GM18499 (cell line): Measurements from ENCODE around the gene EMC9.

Experiments used
- ATAC-seq: cut with Tn5 transposase; IDR thresholded peaks from one replicate; pipeline ENCODE4 v1.9.1; 2021; ENCODE audit warnings: moderate number of reproducible peaks; ENCODE audit not compliant: insufficient read depth, unreplicated experiment

EMC9 gene

DNA sequence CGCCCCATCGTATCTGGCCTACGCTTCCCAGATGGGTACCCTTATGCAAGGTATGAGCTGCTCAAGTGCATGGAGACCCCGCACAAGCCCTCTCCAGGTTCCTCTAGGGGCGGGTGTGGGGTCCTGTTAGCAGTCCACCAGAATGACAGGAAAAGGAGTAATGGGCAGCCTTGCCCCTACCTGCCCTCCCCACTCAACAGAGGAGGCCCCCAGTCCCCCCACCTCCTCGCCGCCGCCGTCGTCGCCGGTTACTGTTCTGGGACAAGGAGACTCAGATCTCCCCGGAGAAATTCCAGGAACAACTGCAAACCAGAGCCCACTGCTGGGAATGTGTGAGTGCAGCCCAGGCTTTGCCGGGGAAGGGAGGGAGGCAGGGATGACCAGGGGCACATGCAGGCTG, 36.5 kb upstream of the EMC9 start:
- no peak for ATAC-seq

DNA sequence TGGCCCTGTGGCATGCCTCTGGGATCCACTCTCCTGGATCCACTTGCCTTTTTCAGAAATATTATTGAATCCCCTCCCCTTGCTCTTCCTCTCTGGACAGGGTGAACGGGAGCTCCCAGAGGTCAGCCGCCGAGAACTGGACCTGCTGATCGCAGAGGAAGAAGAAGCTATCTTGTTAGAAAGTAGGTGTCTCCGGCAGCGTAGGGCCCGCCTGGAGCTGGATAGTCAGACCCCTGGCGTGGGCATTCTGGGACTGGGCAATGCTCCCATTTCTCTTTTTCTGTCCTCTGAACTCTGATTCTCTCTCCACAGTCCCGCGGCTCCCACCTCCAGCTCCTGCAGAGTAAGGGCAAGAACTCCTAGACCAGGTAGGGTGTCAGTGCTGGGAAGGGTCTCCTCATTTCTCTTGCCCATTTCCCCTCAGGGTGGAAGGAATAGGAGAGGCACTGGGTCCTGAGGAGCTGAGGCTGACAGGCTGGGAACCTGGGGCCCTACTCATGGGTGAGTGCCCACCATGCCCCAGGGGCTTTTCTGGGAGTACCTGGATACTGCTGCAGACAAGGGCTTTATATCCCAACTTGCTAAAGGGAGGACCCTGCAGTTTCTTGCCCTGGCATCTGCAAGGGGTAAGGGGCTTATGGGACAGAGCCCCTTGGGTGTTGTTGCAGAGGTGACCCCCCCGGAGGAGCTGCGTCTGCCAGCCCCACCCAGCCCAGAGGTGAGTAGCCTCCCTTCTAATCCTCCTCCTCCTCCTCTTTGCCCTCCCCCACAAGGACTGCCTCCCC, 35.8 kb upstream of the EMC9 start:
- no peak for ATAC-seq

DNA sequence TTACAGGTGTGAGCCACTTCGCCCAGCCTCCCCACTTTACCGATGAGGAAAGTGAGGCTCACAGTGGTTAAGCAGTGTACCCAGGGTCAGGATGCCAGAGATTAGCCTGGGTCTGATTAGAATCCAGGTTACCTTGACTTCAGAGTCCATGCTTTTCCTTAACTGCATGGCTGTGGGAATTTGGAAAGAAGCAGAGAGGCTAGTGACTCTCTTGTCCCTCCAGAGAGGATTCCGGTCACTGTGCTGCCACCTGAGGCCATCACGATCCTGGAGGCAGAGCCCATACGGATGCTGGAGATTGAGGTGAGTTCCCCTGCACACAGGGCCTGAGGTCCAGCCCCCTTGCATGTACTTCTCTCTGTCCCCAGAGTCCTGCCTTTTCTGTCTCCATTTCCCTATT, 35.2 kb upstream of the EMC9 start:
- ATAC-seq: no peak

- no peak for ATAC-seq
These were observed 31.5 kb upstream of the EMC9 start for GRCh38 chr14:24172871-24173281.

- peak; percentile 3 for ATAC-seq
These were observed 31.0 kb upstream of the EMC9 start for GRCh38 chr14:24172261-24172860.

DNA sequence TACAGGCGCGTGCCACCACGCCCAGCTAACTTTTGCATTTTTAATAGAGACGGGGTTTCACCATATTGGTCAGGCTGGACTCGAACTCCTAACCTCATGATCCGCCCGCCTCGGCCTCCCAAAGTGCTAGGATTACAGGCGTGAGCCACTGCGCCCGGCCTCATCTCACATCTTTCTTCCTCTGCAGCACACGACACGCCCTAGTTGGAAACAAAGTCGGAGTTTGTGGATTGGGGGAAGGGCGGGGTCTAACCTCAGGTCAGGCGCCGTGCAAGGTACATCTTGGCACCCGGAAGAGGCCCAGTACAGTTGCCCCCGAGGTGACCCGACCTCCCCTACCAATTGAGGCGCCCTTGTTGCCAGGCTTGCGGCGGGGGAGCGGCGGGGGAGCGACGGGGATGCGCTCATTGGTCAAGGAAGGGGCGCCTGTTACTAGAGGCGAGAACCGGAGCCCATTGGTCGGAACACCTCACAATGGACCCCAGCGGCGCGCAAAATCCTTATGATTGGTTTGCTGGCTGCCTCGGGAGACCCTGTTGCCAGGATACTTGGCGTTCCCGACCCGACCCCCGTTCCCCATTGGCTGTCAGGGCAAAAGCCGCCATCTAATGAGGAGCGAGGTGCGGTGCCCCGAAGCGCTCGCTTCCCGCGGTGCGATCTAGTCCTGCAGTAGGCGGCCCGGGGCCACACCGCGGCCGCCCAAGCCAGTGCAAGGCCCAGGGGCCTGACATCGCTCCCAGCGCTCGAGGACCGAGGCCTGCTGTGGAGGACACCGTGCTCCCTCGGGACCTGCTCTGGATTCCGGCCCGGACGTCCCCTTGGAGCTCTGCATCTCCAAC, 30.2 kb upstream of the EMC9 start, which contains the start of gene REC8:
Gene REC8, plus strand, starts transcription at position 659 of the 839 bp plus-strand sequence. CDS start 473 bp downstream, outside the sequence.
- peak; percentile 78 for ATAC-seq

DNA sequence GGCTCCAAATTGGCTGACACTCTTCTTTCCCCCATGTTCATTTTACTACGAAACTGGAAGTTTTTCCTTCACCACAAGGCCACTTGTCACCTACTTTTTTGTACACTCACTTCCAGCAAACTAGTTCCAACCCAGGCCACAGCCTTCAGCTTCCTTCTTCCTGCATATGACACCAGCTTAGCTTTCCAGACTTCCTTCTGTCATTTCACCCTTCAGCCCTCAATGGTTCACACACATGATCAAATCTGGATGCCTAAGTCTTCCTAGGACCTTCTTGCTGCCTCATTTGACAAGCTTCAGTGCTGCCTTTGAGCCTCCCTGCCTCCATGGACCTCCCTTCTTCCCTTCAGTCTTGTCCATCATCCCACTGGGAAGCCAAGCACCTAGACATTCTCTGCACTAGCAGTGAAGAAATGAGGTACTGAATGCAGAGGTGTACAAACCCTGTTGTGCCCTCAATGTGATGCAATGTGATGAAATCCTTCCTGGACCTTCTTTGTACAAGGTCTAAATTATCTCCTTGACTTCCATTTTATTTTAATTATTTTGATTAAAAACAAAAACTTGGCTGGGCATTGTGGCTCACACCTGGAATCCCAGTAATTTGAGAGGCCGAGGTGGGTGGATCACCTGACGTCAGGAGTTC, 26.2 kb upstream of the EMC9 start:
- ATAC-seq: no peak

DNA sequence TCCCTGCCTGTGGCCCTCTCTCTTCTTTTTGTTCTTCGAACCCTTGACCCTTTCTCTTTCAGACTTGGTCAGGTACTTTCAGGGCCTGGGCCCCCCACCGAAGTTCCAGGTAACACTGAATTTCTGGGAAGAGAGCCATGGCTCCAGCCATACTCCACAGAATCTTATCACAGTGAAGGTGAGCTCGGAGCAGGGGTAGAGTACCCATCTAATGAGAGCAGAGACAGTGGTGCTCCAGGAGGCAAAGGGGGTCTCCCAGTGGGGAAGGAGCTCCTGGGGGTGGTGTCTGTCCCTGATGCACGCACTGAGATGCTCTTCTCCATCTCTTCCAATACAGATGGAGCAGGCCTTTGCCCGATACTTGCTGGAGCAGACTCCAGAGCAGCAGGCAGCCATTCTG, 24.4 kb upstream of the EMC9 start:
- no peak for ATAC-seq

DNA sequence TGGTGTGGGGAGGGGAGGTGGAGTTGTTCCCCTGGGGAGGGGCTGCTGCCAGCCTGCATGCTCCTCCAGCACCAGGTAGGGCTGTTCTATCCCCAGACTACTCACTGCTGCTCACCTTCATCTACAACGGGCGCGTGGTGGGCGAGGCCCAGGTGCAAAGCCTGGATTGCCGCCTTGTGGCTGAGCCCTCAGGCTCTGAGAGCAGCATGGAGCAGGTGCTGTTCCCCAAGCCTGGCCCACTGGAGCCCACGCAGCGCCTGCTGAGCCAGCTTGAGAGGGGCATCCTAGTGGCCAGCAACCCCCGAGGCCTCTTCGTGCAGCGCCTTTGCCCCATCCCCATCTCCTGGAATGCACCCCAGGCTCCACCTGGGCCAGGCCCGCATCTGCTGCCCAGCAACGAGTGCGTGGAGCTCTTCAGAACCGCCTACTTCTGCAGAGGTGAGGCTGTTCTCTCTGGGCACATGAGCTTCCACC, 23.2 kb upstream of the EMC9 start:
- ATAC-seq: no peak

DNA sequence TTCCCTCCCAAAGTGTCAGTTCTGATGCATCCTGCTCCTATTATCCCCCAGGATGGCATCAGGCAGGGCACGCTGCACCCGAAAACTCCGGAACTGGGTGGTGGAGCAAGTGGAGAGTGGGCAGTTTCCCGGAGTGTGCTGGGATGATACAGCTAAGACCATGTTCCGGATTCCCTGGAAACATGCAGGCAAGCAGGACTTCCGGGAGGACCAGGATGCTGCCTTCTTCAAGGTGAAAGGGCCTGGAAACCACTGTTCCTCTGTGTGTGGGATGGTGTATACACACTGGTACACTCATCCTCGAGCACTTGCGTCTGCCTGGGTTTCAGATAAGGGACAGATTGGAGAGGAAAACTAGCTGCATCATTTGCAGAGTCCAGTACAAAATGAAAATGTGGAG, 20.7 kb upstream of the EMC9 start:
- ATAC-seq: no peak

- ATAC-seq: peak; percentile 67
These were observed 19.7 kb upstream of the EMC9 start, which contains the start of gene IRF9 for GRCh38 chr14:24160850-24161804. Gene IRF9 (plus strand): TSS chr14:24161265. CDS start chr14:24162145, 880 bp downstream.

DNA sequence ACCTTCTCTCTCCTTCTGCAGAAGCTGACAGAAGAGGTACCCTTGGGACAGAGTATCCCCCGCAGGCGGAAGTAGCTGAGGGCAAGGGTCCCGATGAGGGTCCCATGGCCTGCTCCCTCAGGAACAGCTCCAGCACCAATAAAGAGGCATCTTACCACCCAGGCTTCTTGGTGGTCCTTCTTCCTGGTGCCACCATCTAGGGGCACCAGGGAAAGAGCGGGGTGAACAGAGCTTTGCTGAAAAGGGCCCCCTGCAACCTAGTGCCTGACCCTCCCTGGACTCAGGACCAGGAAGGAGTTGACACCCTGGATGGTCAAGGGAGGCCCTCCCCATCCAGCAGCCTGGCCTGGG, 19.1 kb upstream of the EMC9 start:
- ATAC-seq: no peak

- ATAC-seq: no peak
These were observed 18.5 kb upstream of the EMC9 start for GRCh38 chr14:24159777-24160498.

GRCh38 chr14:24157331-24157730, 15.9 kb upstream of the EMC9 start:
- ATAC-seq: no peak

DNA sequence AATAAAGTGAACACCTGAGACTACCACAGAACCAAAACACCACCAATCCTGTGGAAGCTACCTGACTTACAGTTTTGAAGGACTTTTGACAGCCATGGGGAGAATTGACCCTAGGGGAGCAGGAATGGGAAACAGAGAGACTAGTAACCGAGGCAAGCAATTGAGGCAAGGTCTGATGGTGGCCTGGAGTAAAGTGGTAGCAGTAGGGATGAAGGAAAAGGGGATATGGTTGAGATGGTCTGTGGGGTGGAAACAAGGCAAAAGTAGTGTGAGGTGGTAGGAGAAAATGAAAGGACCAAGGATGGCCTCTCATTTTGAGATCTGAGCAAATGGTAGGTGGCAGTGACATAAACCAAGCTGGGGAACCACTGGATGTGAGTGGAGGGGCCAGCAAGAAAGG, 15.4 kb upstream of the EMC9 start:
- ATAC-seq: no peak

DNA sequence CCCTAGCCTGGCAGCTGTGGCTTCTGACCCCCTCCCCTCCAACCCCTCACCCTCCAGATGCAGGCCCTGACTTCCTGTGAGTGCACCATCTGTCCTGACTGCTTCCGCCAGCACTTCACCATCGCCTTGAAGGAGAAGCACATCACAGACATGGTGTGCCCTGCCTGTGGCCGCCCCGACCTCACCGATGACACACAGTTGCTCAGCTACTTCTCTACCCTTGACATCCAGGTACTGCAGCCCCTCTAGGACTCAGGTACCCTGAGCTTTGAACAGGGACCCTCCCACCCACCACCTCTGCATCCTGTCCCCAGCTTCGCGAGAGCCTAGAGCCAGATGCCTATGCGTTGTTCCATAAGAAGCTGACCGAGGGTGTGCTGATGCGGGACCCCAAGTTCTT, 13.7 kb upstream of the EMC9 start:
- no peak for ATAC-seq

DNA sequence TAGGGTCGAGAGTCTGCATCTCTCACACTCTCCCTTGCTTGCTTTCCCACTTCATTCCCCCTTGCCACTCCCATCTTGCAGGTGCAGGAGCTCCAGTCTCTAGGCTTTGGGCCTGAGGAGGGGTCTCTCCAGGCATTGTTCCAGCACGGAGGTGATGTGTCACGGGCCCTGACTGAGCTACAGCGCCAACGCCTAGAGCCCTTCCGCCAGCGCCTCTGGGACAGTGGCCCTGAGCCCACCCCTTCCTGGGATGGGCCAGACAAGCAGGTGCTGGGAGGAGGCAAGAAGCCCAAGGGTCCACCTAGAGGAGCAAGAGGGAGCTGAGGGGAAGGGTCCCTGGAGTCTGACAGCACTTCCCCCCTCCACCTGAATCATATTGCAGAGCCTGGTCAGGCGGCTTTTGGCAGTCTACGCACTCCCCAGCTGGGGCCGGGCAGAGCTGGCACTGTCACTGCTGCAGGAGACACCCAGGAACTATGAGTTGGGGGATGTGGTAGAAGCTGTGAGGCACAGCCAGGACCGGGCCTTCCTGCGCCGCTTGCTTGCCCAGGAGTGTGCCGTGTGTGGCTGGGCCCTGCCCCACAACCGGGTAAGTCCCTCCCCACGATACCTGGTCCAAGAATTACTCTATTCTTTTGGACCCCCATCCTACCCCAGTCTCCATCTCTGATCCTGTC, 10.2 kb upstream of the EMC9 start:
- ATAC-seq: no peak

- no peak for ATAC-seq
These were observed 9.6 kb upstream of the EMC9 start for GRCh38 chr14:24150993-24151392.
